ENCODE data around the gene USP47. TPM values are rescaled to one million over a fixed set of nuclear protein-coding genes. Genes with fewer than 3 reads are reported as not detected.
A peak's percentile ranks its signal among the peaks of the same experiment; 100 is the strongest.

USP47 gene
- total and polyA plus RNA-seq, 8 donors, result 16.2 to 32.3 (median 21.3) TPM

GRCh38 chr11:11976481-11977127 lies 134.8 kb downstream of the USP47 start:
- 73 to 74% methylated on average over 6 of the region's 6 CpGs for WGBS, 2 donors
- intact Hi-C loops (cut with DNase I), result no loop called here
- DNase-seq (no peak), ATAC-seq (peak in 1 of 4 donors; percentile 10), FAIRE-seq (no peak)
- Histone ChIP-seq H3K4me3 (no peak overlapping the region), H3K4me1 (peaks cover 0 to 13% (median 0%) of the 10 kb centered on the region in 3 donors), H3K9me3 (no peaks in the 10 kb centered on the region), H3K36me3 (no peaks in the 10 kb centered on the region), H3K27ac (peak overlapping the region in 1 of 4 donors; percentile 12), H3K27me3 (no peaks in the 10 kb centered on the region)
- TF ChIP-seq CTCF (IDR thresholded peaks at IDR 0.05), result no peak

GRCh38 chr11:11977206-11977938 lies 135.6 kb downstream of the USP47 start:
- peak in 2 of 6 donors; percentile 33 for DNase-seq
- WGBS, 2 donors, result 58 to 62% methylated on average over 10 of the region's 10 CpGs
- Histone ChIP-seq H3K27me3 (no peaks in the 10 kb centered on the region), H3K36me3 (no peaks in the 10 kb centered on the region), H3K9me3 (no peaks in the 10 kb centered on the region), H3K4me1 (peaks cover 0 to 13% (median 0%) of the 10 kb centered on the region in 3 donors), H3K4me3 (no peak overlapping the region), H3K27ac (peak overlapping the region in 1 of 4 donors; percentile 12)
- FAIRE-seq, result no peak
- ATAC-seq, result peak in 3 of 4 donors; percentile 13 to 59 (median 56)
- intact Hi-C loops (cut with DNase I), result no loop called here
- TF ChIP-seq CTCF (IDR thresholded peaks at IDR 0.05), result no peak

- no peaks in the 10 kb centered on the region for H3K27me3 ChIP-seq
- DNase-seq, result no peak
- FAIRE-seq, result no peak
- H3K36me3 ChIP-seq, result no peaks in the 10 kb centered on the region
- intact Hi-C loops (cut with DNase I), result no loop called here
- H3K4me1 ChIP-seq, result peaks cover 0 to 12% (median 0%) of the 10 kb centered on the region in 3 donors
- no peak for TF ChIP-seq CTCF (IDR thresholded peaks at IDR 0.05)
- 80 to 90% methylated on average over 4 of the region's 4 CpGs for WGBS, 2 donors
- H3K4me3 ChIP-seq, result no peak overlapping the region
- ATAC-seq, result no peak
- no peaks in the 10 kb centered on the region for H3K9me3 ChIP-seq
- H3K27ac ChIP-seq, result no peak overlapping the region
Measured at GRCh38 chr11:11978098-11978637, 136.4 kb downstream of the USP47 start.

GRCh38 chr11:11978792-11979487 lies 137.2 kb downstream of the USP47 start:
- H3K4me1 ChIP-seq, result peaks cover 0 to 5% (median 0%) of the 10 kb centered on the region in 3 donors
- no peak overlapping the region for H3K4me3 ChIP-seq
- peak in 3 of 6 donors; percentile 31 to 47 (median 38) for DNase-seq
- no peaks in the 10 kb centered on the region for H3K27me3 ChIP-seq
- no peak overlapping the region for H3K27ac ChIP-seq
- TF ChIP-seq CTCF (IDR thresholded peaks at IDR 0.05), result no peak
- intact Hi-C loops (cut with DNase I), result no loop called here
- H3K36me3 ChIP-seq, result no peaks in the 10 kb centered on the region
- 56 to 62% methylated on average over 13 of the region's 13 CpGs for WGBS, 2 donors
- no peak for FAIRE-seq
- no peaks in the 10 kb centered on the region for H3K9me3 ChIP-seq
- peak; percentile 21 to 42 (median 41) for ATAC-seq
